B cell (primary cell): Measurements from ENCODE around the gene TAF4. TPM values are rescaled to one million over a fixed set of nuclear protein-coding genes. Genes with fewer than 3 reads are reported as not detected.

Source experiments
- ATAC-seq: fragments of 200-7000 bp; cut with Tn5 transposase; one replicate; pipeline ENCODE4 v1.10.0; 2021; ENCODE audit warnings: low read depth, mild to moderate bottlenecking, moderate number of reproducible peaks, moderate library complexity
- CTCF ChIA-PET: fragments of 350-600 bp; sonication (Branson Sonifier 250); formaldehyde crosslinking; loops from one replicate; lab custom pipeline; 2021; ENCODE audit warnings: antibody characterized with exemption, inconsistent platforms; lab: Charles Lee
- POLR2A ChIA-PET: fragments of 350-600 bp; sonication (Branson Sonifier 250); formaldehyde crosslinking; loops from one replicate; lab custom pipeline; 2021; ENCODE audit warnings: antibody characterized with exemption; lab: Charles Lee
- DNase-seq: peaks from one replicate; pipeline ENCODE4 v3.0.0; 2013
- H2AFZ ChIP-seq: 2 replicates; pipeline ENCODE4 v1.6.1; 2012; ENCODE audit warnings: mild to moderate bottlenecking, low read depth, low read length; ENCODE audit not compliant: insufficient read depth, poor library complexity, severe bottlenecking
- H3K27ac ChIP-seq, 2 donors: 1 replicate in 1 of 2; 2 replicates in 1 of 2; pipeline ENCODE4 v1.5.1; 2012 to 2013; ENCODE audit warnings: low read length in 2 of 2, mild to moderate bottlenecking in 2 of 2, moderate library complexity in 1 of 2
- H3K27me3 ChIP-seq, 4 experiments: fragments of 200-600 bp in 1 of 4; sonication (generic) in 1 of 4; replicated peaks in 1 of 4; 1 replicate in 2 of 4; 2 replicates in 2 of 4; pipeline versions ENCODE4 v1.6.1 to v1.7.0; 2013 to 2016; ENCODE audit warnings: low read length in 3 of 4, mild to moderate bottlenecking in 2 of 4, mixed read lengths in 1 of 4, moderate library complexity in 1 of 4; ENCODE audit not compliant: insufficient read depth in 4 of 4, control insufficient read depth in 3 of 4; ENCODE audit errors: control extremely low read depth in 1 of 4
- H3K36me3 ChIP-seq, 2 experiments: replicated peaks in 1 of 2; 1 replicate in 1 of 2; 2 replicates in 1 of 2; pipeline versions ENCODE4 v1.6.1 to v1.7.1; 2013; ENCODE audit warnings: low read length in 1 of 2; ENCODE audit not compliant: insufficient read depth in 2 of 2, control insufficient read depth in 1 of 2; ENCODE audit errors: control extremely low read depth in 1 of 2, extremely low read depth in 1 of 2
- H3K4me1 ChIP-seq, 2 donors: fragments of 200-600 bp in 1 of 2; sonication (generic) in 1 of 2; 1 replicate in 1 of 2; 2 replicates in 1 of 2; pipeline versions ENCODE4 v1.5.1 to v1.6.1; 2013 to 2017; ENCODE audit warnings: low read length in 2 of 2; ENCODE audit not compliant: control insufficient read depth in 2 of 2, insufficient read depth in 2 of 2
- H3K4me2 ChIP-seq: replicated peaks from 2 replicates; pipeline ENCODE3; 2012; ENCODE audit warnings: mild to moderate bottlenecking, low read depth, low read length; ENCODE audit not compliant: poor library complexity, severe bottlenecking
- H3K4me3 ChIP-seq, 5 experiments: fragments of 200-600 bp in 1 of 5; sonication (generic) in 1 of 5; 1 replicate in 3 of 5; 2 replicates in 2 of 5; pipeline versions ENCODE4 v1.5.1 to v1.7.0; 2011 to 2016; ENCODE audit warnings: low read length in 4 of 5, mild to moderate bottlenecking in 4 of 5, low read depth in 2 of 5, control low read depth in 1 of 5, moderate library complexity in 1 of 5; ENCODE audit not compliant: insufficient read depth in 1 of 5; ENCODE audit errors: control extremely low read depth in 1 of 5, extremely low read depth in 1 of 5
- H3K79me2 ChIP-seq: fragments of 200-600 bp; sonication (generic); one replicate; pipeline ENCODE4 v1.6.0; 2016; ENCODE audit warnings: low read length; ENCODE audit not compliant: control insufficient read depth, insufficient read depth
- H3K9ac ChIP-seq: fragments of 200-600 bp; sonication (generic); 2 replicates; pipeline ENCODE4 v1.6.1; 2017; ENCODE audit warnings: mild to moderate bottlenecking, low read length, moderate library complexity
- H3K9me3 ChIP-seq, 3 donors: one replicate each; pipeline versions ENCODE4 v1.6.1 to v1.7.1; 2013; ENCODE audit warnings: low read length in 2 of 3; ENCODE audit not compliant: control insufficient read depth in 2 of 3, insufficient read depth in 1 of 3; ENCODE audit errors: control extremely low read depth in 1 of 3
- H4K20me1 ChIP-seq: 2 replicates; pipeline ENCODE4 v1.6.0; 2012; ENCODE audit warnings: mild to moderate bottlenecking, low read length; ENCODE audit not compliant: insufficient read depth, control insufficient read depth, poor library complexity, severe bottlenecking
- H3K27ac Mint-ChIP-seq: one replicate; pipeline ENCODE4 v1.8.0; 2021; ENCODE audit warnings: mixed read lengths
- H3K27me3 Mint-ChIP-seq: one replicate; pipeline ENCODE4 v1.8.0; 2021; ENCODE audit warnings: mixed read lengths
- H3K4me1 Mint-ChIP-seq: one replicate; pipeline ENCODE4 v1.8.0; 2021; ENCODE audit warnings: mixed read lengths
- H3K4me3 Mint-ChIP-seq: one replicate; pipeline ENCODE4 v1.8.0; 2021; ENCODE audit warnings: mixed read lengths
- H3K9me3 Mint-ChIP-seq: one replicate; pipeline ENCODE4 v1.8.0; 2022; ENCODE audit warnings: mixed read lengths; ENCODE audit not compliant: insufficient read depth
- EZH2 ChIP-seq: IDR thresholded peaks from 2 replicates; pipeline ENCODE4 v1.6.1; 2012; ENCODE audit warnings: borderline replicate concordance, low read depth, mild to moderate bottlenecking, moderate library complexity, low read length; ENCODE audit not compliant: insufficient read depth, poor library complexity, severe bottlenecking
- WGBS: methylation state at CpG from one replicate; pipeline ENCODE4 v1.1.5; 2013; ENCODE audit warnings: missing lambda C conversion rate; ENCODE audit not compliant: insufficient coverage; 5-methylcytosine and 5-hydroxymethylcytosine counted together
- intact Hi-C: fragments of 100-400 bp; cut with micrococcal nuclease; formaldehyde crosslinking; loops from one replicate; pipeline ENCODE4 v1.10.0; 2022
- polyA plus RNA-seq: library from polyadenylated mRNA; depleted of rRNA; stranded (reverse); fragments of >200 nt; gene quantifications from 2 replicates; pipeline ENCODE4 v1.2.3, GENCODE V29; 2012
- total RNA-seq, 2 donors: library from RNA; stranded (reverse); fragments of 120-200 nt in 1 of 2; gene quantifications; 1 replicate in 1 of 2; 2 replicates in 1 of 2; pipeline versions ENCODE4 v1.2.3 to v1.2.4, GENCODE V29; 2013 to 2022
- TF ChIP-seq, protein P1 (sequence below): fragments of 200-600 bp; IDR thresholded peaks from one replicate; pipeline ENCODE4 v1.8.0; 2022; ENCODE audit warnings: antibody characterized with exemption, mild to moderate bottlenecking

Gene TAF4
- total and polyA plus RNA-seq, 2 donors (not counting 1 experiment from before 2014, with no cell fraction given) = 13.9 to 39.5 TPM

DNA sequence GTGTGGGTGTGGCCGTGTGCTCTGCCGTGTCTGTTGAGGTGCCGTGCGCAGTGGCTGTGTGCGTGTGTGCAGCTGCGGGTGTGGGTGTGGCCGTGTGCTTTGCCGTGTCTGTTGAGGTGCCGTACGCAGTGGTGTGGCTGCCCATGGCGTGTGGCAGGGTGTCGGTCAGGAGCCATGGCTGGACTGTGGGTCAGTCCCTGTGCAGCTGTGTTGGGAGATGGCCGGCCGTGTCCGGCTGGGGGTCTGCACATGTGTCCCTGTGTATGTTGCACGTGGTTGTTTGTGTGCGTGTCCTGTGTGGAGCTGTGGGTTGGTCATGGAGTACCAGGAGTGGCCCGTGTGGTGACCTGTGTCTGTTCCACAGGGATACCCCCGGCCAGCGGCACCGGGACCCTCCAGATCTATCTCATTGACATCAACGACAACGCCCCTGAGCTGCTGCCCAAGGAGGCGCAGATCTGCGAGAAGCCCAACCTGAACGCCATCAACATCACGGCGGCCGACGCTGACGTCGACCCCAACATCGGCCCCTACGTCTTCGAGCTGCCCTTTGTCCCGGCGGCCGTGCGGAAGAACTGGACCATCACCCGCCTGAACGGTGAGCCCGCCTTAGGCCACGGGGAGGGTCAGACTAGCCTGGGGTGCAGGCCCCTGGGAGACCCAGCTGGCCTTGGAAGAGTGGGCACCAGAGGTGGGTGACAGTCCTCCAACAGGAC, 137.7 kb downstream of the TAF4 start:
- ChIA-PET POLR2A (no interaction called here), CTCF (no interaction called here)
- DNase-seq (no peak), ATAC-seq (no peak)
- H3K4me1 ChIP-seq = no peaks in the 10 kb centered on the region
- H3K9me3 ChIP-seq = peaks cover 0 to 35% (median 0%) of the 10 kb centered on the region in 3 donors
- H3K27me3 ChIP-seq = peaks cover 0 to 3% (median 0%) of the 10 kb centered on the region in 4 experiments
- no peak overlapping the region for H3K27ac ChIP-seq
- Mint-ChIP-seq H3K4me3 (no peak overlapping the region), H3K9me3 (no peaks in the 10 kb centered on the region), H3K27ac (no peak overlapping the region), H3K27me3 (no peaks in the 10 kb centered on the region), H3K4me1 (no peaks in the 10 kb centered on the region)
- H3K36me3 ChIP-seq = no peaks in the 10 kb centered on the region
- no peak overlapping the region for H2AFZ ChIP-seq
- no peaks in the 10 kb centered on the region for H3K79me2 ChIP-seq
- no peak overlapping the region for H3K4me3 ChIP-seq
- no peaks in the 10 kb centered on the region for H4K20me1 ChIP-seq
- intact Hi-C loops = no loop called here
- no peak for TF ChIP-seq EZH2
- TF ChIP-seq, protein P1, sequence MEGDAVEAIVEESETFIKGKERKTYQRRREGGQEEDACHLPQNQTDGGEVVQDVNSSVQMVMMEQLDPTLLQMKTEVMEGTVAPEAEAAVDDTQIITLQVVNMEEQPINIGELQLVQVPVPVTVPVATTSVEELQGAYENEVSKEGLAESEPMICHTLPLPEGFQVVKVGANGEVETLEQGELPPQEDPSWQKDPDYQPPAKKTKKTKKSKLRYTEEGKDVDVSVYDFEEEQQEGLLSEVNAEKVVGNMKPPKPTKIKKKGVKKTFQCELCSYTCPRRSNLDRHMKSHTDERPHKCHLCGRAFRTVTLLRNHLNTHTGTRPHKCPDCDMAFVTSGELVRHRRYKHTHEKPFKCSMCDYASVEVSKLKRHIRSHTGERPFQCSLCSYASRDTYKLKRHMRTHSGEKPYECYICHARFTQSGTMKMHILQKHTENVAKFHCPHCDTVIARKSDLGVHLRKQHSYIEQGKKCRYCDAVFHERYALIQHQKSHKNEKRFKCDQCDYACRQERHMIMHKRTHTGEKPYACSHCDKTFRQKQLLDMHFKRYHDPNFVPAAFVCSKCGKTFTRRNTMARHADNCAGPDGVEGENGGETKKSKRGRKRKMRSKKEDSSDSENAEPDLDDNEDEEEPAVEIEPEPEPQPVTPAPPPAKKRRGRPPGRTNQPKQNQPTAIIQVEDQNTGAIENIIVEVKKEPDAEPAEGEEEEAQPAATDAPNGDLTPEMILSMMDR = no peak
- 96% methylated on average over 43 of the region's 43 CpGs for WGBS
- H3K4me2 ChIP-seq = no peak overlapping the region
- H3K9ac ChIP-seq = no peak overlapping the region

DNA sequence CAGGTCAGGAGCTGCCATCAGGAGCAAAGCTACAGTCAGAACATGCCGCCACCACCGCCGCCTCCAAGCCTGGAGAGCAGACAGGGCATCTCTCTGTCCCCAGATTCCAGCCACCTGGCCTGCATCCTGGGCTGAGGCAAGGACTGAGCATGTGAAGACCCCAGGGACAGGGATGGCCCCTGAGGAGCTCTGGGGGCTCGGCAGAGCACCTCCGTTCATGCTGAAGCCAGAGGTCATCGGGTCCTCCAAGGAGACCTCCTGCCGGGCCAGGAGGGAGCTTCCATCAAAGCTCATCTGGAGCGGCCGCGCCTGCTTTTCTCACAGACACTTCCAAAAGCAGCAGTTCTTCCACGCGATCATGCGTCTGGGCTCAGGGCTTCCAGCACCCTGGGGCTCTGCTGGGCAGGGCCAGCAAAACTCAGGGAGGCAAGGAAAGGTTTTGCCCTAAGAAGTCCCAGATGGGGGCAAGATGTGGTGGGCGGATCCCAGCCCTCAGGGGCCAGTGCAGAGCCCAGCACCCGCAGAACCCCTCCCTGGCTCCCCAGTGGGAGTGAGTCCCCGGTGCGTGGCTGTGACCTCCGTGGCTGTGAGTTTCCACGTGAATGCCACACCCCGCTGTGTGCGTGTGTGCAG, 138.4 kb downstream of the TAF4 start:
- no peaks in the 10 kb centered on the region for H3K9me3 Mint-ChIP-seq
- H4K20me1 ChIP-seq = no peaks in the 10 kb centered on the region
- POLR2A ChIA-PET = no interaction called here
- no peak overlapping the region for H3K27ac ChIP-seq
- ATAC-seq = no peak
- H3K4me3 Mint-ChIP-seq = no peak overlapping the region
- peaks cover 0 to 33% (median 0%) of the 10 kb centered on the region in 3 donors for H3K9me3 ChIP-seq
- CTCF ChIA-PET = no interaction called here
- H3K9ac ChIP-seq = no peak overlapping the region
- no peaks in the 10 kb centered on the region for H3K36me3 ChIP-seq
- no peak overlapping the region for H2AFZ ChIP-seq
- no peaks in the 10 kb centered on the region for H3K4me1 Mint-ChIP-seq
- no peak overlapping the region for H3K27ac Mint-ChIP-seq
- H3K79me2 ChIP-seq = no peaks in the 10 kb centered on the region
- no peak overlapping the region for H3K4me3 ChIP-seq
- H3K4me1 ChIP-seq = no peaks in the 10 kb centered on the region
- DNase-seq = no peak
- H3K27me3 Mint-ChIP-seq = no peaks in the 10 kb centered on the region
- H3K27me3 ChIP-seq = peaks cover 0 to 3% (median 0%) of the 10 kb centered on the region in 4 experiments
- no peak for TF ChIP-seq EZH2
- TF ChIP-seq, protein P1 = no peak
- WGBS = 94% methylated on average over 21 of the region's 21 CpGs
- H3K4me2 ChIP-seq = no peak overlapping the region
- intact Hi-C loops = no loop called here
